GM18909 (cell line): ENCODE data around the gene MIXL1.
"Not testable (repeated sequence)": the region's sequence is repeated elsewhere in the genome, so short reads cannot be mapped to it uniquely, and the experiment has no call there.

Experiments
- ATAC-seq: cut with Tn5 transposase; IDR thresholded peaks from one replicate; pipeline ENCODE4 v1.9.1; 2021; ENCODE audit warnings: mild to moderate bottlenecking; ENCODE audit not compliant: unreplicated experiment, poor library complexity

MIXL1 gene

GRCh38 chr1:226223157-226223785, at the start of gene MIXL1:
TSS of gene MIXL1 (plus strand) at chr1:226223664. CDS start at chr1:226223682, 18 bp downstream.
- peak; percentile 38 for ATAC-seq

- ATAC-seq: no peak
Observed at GRCh38 chr1:226176870-226177269, 46.6 kb upstream of the MIXL1 start.

GRCh38 chr1:226181996-226182714, 41.3 kb upstream of the MIXL1 start:
- no peak for ATAC-seq

GRCh38 chr1:226185141-226186036, 38.1 kb upstream of the MIXL1 start:
- ATAC-seq: no peak

GRCh38 chr1:226186124-226187018, 37.1 kb upstream of the MIXL1 start, which contains the start of gene ACBD3:
TSS of gene ACBD3 (minus strand) at chr1:226186741. CDS start at chr1:226186675, 66 bp downstream.
- peak; percentile 95 for ATAC-seq

- no peak for ATAC-seq
Observed at GRCh38 chr1:226187019-226187322, 36.5 kb upstream of the MIXL1 start.

- ATAC-seq: no peak
Observed at GRCh38 chr1:226187380-226187779, 36.1 kb upstream of the MIXL1 start.

- ATAC-seq: no peak
Observed at GRCh38 chr1:226195144-226195543, 28.3 kb upstream of the MIXL1 start.

- ATAC-seq: no peak
Observed at GRCh38 chr1:226199971-226200370, 23.5 kb upstream of the MIXL1 start.

- no peak for ATAC-seq
Observed at GRCh38 chr1:226201029-226201593, 22.4 kb upstream of the MIXL1 start.

- no peak for ATAC-seq
Observed at GRCh38 chr1:226202246-226202645, 21.2 kb upstream of the MIXL1 start.

- ATAC-seq: not testable (repeated sequence)
Observed at GRCh38 chr1:226202666-226203065, 20.8 kb upstream of the MIXL1 start.

- ATAC-seq: no peak
Observed at GRCh38 chr1:226203240-226203639, 20.2 kb upstream of the MIXL1 start.

GRCh38 chr1:226203655-226204054, 19.8 kb upstream of the MIXL1 start:
- no peak for ATAC-seq

- no peak for ATAC-seq
Observed at GRCh38 chr1:226204198-226204597, 19.3 kb upstream of the MIXL1 start.

GRCh38 chr1:226207048-226207447, 16.4 kb upstream of the MIXL1 start:
- no peak for ATAC-seq

GRCh38 chr1:226209307-226210059, 14.0 kb upstream of the MIXL1 start:
- no peak for ATAC-seq

- no peak for ATAC-seq
Observed at GRCh38 chr1:226210571-226211176, 12.8 kb upstream of the MIXL1 start.
